B cell (primary cell): Measurements from ENCODE around the gene COA8.

Experiments used
- EZH2 ChIP-seq: IDR thresholded peaks from 2 replicates; pipeline ENCODE4 v1.6.1; 2012; ENCODE audit warnings: borderline replicate concordance, low read depth, mild to moderate bottlenecking, moderate library complexity, low read length; ENCODE audit not compliant: insufficient read depth, poor library complexity, severe bottlenecking
- TF ChIP-seq, protein P1 (sequence below): fragments of 200-600 bp; IDR thresholded peaks from one replicate; pipeline ENCODE4 v1.8.0; 2022; ENCODE audit warnings: antibody characterized with exemption, mild to moderate bottlenecking

DNA sequence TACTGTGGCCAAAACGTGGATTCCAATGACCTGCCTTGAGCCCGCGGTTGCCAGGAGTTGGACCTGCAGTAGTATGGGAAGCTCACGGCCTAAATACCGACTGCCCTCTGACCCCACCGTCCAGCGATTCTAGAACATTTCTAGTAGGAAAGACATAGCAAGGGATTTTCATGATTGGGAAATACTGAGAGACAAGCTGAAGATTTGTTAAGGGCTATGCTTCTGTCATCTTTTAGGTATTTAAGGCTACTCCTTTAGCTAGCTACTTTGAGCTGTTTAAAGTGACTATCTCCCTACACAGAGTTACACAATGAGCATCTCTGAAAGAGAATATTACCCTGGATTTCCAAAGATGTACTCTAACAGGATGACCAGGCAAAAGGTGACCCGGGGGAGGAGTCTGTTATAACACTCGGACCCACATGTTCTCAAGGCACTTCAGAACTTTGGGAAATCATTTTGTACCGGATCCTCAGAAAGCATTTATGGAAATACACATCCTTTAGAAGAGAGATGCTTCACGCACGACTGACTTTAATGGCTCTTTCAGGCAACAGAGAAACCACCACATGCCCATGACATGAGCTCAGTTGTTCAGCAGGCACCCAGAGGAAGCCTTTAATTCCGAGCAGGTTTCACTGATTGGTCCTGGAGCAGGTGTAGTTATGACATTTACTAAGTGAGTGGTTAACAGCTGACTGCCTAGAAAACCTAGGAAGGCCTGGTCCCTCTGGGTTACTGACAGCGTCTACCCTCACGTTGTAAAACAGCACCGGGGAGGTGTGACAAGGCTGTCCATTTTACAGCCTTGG lies 4.5 kb upstream of the COA8 start:
- TF ChIP-seq EZH2: no peak
- TF ChIP-seq, protein P1, sequence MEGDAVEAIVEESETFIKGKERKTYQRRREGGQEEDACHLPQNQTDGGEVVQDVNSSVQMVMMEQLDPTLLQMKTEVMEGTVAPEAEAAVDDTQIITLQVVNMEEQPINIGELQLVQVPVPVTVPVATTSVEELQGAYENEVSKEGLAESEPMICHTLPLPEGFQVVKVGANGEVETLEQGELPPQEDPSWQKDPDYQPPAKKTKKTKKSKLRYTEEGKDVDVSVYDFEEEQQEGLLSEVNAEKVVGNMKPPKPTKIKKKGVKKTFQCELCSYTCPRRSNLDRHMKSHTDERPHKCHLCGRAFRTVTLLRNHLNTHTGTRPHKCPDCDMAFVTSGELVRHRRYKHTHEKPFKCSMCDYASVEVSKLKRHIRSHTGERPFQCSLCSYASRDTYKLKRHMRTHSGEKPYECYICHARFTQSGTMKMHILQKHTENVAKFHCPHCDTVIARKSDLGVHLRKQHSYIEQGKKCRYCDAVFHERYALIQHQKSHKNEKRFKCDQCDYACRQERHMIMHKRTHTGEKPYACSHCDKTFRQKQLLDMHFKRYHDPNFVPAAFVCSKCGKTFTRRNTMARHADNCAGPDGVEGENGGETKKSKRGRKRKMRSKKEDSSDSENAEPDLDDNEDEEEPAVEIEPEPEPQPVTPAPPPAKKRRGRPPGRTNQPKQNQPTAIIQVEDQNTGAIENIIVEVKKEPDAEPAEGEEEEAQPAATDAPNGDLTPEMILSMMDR: no peak
